ENCODE results near the gene TMX4. TPM values are rescaled to one million over a fixed set of nuclear protein-coding genes. Genes with fewer than 3 reads are reported as not detected.

Gene TMX4
- 10 to 100 TPM; 44.7 to 71.7 (median 56.3) TPM for total RNA-seq

GRCh38 chr20:8019246-8019997 is at the start of gene TMX4:
TMX4 (minus strand) TSS chr20:8019761; CDS start chr20:8019613, 148 bp downstream.
- 0 to 1% methylated on average over 48 to 60 of the region's 83 CpGs for WGBS, 2 donors
- peak; percentile 93 to 97 for DNase-seq (ENCODE audit: low spot score in 2 of 2)
- Histone ChIP-seq H3K36me3 (no peaks in the 10 kb centered on the region), H3K27me3 (no peaks in the 10 kb centered on the region), H3K4me3 (peak within 1 kb of the TSS; percentile 81 to 98 (median 90)), H3K27ac (peak within 1 kb of the TSS; percentile 96 to 99 (median 98)), H3K9me3 (no peaks in the 10 kb centered on the region), H3K4me1 (peaks cover 0 to 35% (median 2%) of the 10 kb centered on the region in 4 donors)
- peak; percentile 85 to 92 for TF ChIP-seq POLR2A (IDR thresholded peaks at IDR 0.05)
- peak in 1 of 2 donors; percentile 91 for TF ChIP-seq EP300 (IDR thresholded peaks at IDR 0.05)
- peak; percentile 15 to 80 (median 39) for TF ChIP-seq CTCF (IDR thresholded peaks at IDR 0.05)

DNA sequence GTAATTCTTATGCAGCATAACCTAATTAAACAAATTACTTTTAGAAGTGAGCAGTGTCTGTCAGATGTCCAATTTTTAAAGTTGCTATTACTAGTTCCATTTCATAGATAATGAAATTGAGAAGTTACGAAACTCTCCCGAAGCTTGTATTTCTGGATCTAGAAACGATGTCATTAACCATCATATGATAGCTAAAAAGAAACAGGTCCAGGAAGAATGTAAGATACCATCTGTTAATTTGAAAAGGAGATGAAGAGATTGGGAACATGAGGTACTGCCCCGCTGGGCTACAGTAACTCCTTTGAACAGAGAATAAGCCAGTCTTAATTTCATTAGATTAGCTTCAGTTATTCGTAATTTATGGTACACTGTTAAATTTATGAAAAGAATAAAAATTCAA is 47.5 kb upstream of the TMX4 start:
- 88 to 94% methylated on average over 5 of the region's 5 CpGs for WGBS, 2 donors
- Histone ChIP-seq H3K27ac (no peak overlapping the region), H3K36me3 (no peaks in the 10 kb centered on the region), H3K4me3 (no peak overlapping the region), H3K4me1 (no peaks in the 10 kb centered on the region), H3K9me3 (no peaks in the 10 kb centered on the region), H3K27me3 (no peaks in the 10 kb centered on the region)
- TF ChIP-seq POLR2A (IDR thresholded peaks at IDR 0.05) (no peak), EP300 (IDR thresholded peaks at IDR 0.05) (no peak), CTCF (IDR thresholded peaks at IDR 0.05) (no peak)
- DNase-seq (ENCODE audit: low spot score in 2 of 2) = no peak

DNA sequence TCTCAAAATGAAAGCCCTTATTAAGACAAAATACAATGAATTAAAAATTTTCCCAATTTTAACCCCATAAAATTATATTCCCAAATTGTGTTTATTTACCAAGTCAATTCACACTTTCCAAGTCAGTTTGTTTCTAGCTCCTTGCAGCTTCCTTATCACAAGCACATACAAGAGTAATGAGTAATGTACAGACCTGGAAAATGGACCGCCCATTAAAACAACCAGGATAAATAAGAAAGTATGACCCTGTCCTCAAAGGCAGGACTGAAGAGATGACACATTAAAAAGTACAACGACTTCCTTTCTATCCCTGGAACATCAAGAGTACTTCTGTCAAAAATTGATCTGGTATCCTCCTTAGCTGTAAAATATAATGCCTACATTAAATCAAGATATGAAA is 47.1 kb upstream of the TMX4 start:
- Histone ChIP-seq H3K36me3 (no peaks in the 10 kb centered on the region), H3K27ac (no peak overlapping the region), H3K4me1 (no peaks in the 10 kb centered on the region), H3K27me3 (no peaks in the 10 kb centered on the region), H3K4me3 (no peak overlapping the region), H3K9me3 (no peaks in the 10 kb centered on the region)
- 90 to 94% methylated on average over 2 of the region's 2 CpGs for WGBS, 2 donors
- TF ChIP-seq EP300 (IDR thresholded peaks at IDR 0.05) = no peak
- TF ChIP-seq POLR2A (IDR thresholded peaks at IDR 0.05) = no peak
- no peak for TF ChIP-seq CTCF (IDR thresholded peaks at IDR 0.05)
- no peak for DNase-seq (ENCODE audit: low spot score in 2 of 2)

- no peak for DNase-seq (ENCODE audit: low spot score in 2 of 2)
- H3K4me1 ChIP-seq = no peaks in the 10 kb centered on the region
- TF ChIP-seq POLR2A (IDR thresholded peaks at IDR 0.05) (no peak), EP300 (IDR thresholded peaks at IDR 0.05) (no peak), CTCF (IDR thresholded peaks at IDR 0.05) (no peak)
- H3K36me3 ChIP-seq = no peaks in the 10 kb centered on the region
- no peak overlapping the region for H3K4me3 ChIP-seq
- 90 to 98% methylated on average over 2 of the region's 2 CpGs for WGBS, 2 donors
- H3K27ac ChIP-seq = no peak overlapping the region
- H3K27me3 ChIP-seq = no peaks in the 10 kb centered on the region
- no peaks in the 10 kb centered on the region for H3K9me3 ChIP-seq
Measured at GRCh38 chr20:8065691-8066090, 46.1 kb upstream of the TMX4 start.

DNA sequence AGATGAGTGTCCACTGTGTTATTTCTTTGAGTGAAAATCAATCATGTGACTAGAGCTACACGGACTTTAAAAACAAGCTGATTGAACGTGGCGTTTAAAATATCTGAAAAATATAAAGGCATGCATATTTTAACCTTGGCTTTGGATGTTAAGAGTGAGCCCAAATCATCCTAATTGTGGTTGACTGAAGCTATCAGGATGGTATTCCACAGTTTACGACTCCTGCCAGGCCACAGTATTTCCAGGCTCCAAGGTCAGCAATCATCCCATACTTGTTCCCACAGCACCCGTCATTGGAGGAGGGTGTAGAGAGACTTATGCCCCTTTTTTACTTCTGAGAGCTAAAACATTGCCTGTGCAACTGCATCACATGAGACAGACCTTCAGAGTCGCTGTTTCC is 43.2 kb upstream of the TMX4 start:
- no peak overlapping the region for H3K4me3 ChIP-seq
- WGBS, 2 donors = 59 to 65% methylated on average over 6 of the region's 6 CpGs
- H3K27ac ChIP-seq = no peak overlapping the region
- H3K9me3 ChIP-seq = no peaks in the 10 kb centered on the region
- no peaks in the 10 kb centered on the region for H3K4me1 ChIP-seq
- TF ChIP-seq EP300 (IDR thresholded peaks at IDR 0.05) (no peak), CTCF (IDR thresholded peaks at IDR 0.05) (no peak), POLR2A (IDR thresholded peaks at IDR 0.05) (no peak)
- H3K27me3 ChIP-seq = no peaks in the 10 kb centered on the region
- H3K36me3 ChIP-seq = no peaks in the 10 kb centered on the region
- no peak for DNase-seq (ENCODE audit: low spot score in 2 of 2)

Measured in tibial nerve (tissue), 4 donors.